ENCODE measurements around the gene PVALB. TPM values are rescaled to one million over a fixed set of nuclear protein-coding genes. Genes with fewer than 3 reads are reported as not detected.

The PVALB gene
- total and polyA plus RNA-seq, 2 of the 4 experiments (the other 2 are of a cell fraction), result not detected

GRCh38 chr22:36860438-36860820, 43.6 kb upstream of the PVALB start:
- ATAC-seq (ENCODE audit: low read depth) (no peak), DNase-seq (no peak)
- WGBS, 2 experiments (ENCODE audit: extremely low coverage in 2 of 2, insufficient read length in 1 of 2), result no CpG with 5 or more reads among the region's 2 CpGs
- H3K79me1 ChIP-seq (ENCODE audit: low read depth in 1 of 2, low read length in 2 of 2), result no peaks in the 10 kb centered on the region
- H4K8ac ChIP-seq (ENCODE audit: low read depth in 2 of 2, low read length in 2 of 2), result no peak overlapping the region
- H3K18ac ChIP-seq (ENCODE audit: low read depth, low read length), result no peak overlapping the region
- H2AFZ ChIP-seq (replicated peaks; ENCODE audit: low read length, poor library complexity), result no peak overlapping the region
- H2BK15ac ChIP-seq (ENCODE audit: low read depth, low read length), result no peak overlapping the region
- no peak overlapping the region for H2BK20ac ChIP-seq (ENCODE audit: low read depth, low read length)
- in situ Hi-C loops (cut with MboI; ENCODE audit: low sequenced_read_pairs) (no loop called here), dilution Hi-C loops (cut with HindIII; ENCODE audit: low sequenced_read_pairs, unreplicated experiment) (no loop called here), intact Hi-C loops (cut with micrococcal nuclease) (no loop called here)
- H4K20me1 ChIP-seq (ENCODE audit: insufficient read depth, low read length), result no peaks in the 10 kb centered on the region; the same call in 1 of the 2 replicates
- no peaks in the 10 kb centered on the region for H3K4me1 ChIP-seq (ENCODE audit: control insufficient read depth, insufficient read depth, low read length)
- ChIA-PET POLR2A (ENCODE audit: unreplicated experiment) (no interaction called here), CTCF (no interaction called here)
- peaks cover 26% of the 10 kb centered on the region for H3K27me3 ChIP-seq (ENCODE audit: control insufficient read depth, insufficient read depth, low read length)
- no TSS peak for BruUV-seq (replicated peaks)
- no peak overlapping the region for H3K14ac ChIP-seq (replicated peaks; ENCODE audit: low read depth, low read length)
- no peaks in the 10 kb centered on the region for H3K9me3 ChIP-seq (ENCODE audit: control insufficient read depth, insufficient read depth, low read length)
- H3K36me3 ChIP-seq (ENCODE audit: control insufficient read depth, insufficient read depth, low read length), result no peaks in the 10 kb centered on the region
- H3K9me1 ChIP-seq (ENCODE audit: insufficient read depth, low read length), result no peaks in the 10 kb centered on the region
- H3K56ac ChIP-seq (ENCODE audit: extremely low read depth, insufficient read depth, low read length), result no peak overlapping the region
- H4K5ac ChIP-seq (ENCODE audit: low read depth, low read length), result no peak overlapping the region
- H3K9ac ChIP-seq (ENCODE audit: low read depth, low read length), result no peak overlapping the region
- no peak overlapping the region for H2BK120ac ChIP-seq (ENCODE audit: low read depth, low read length)
- no peak overlapping the region for H2AK5ac ChIP-seq (ENCODE audit: low read depth, low read length)
- H3K4me2 ChIP-seq (ENCODE audit: low read depth, low read length), result no peak overlapping the region
- no peak overlapping the region for H3K4me3 ChIP-seq (ENCODE audit: insufficient read depth, low read depth, low read length)
- no peak overlapping the region for H3K4ac ChIP-seq (ENCODE audit: low read depth, low read length)
- H3K23ac ChIP-seq (ENCODE audit: low read depth, low read length), result no peak overlapping the region
- no peak overlapping the region for H3K27ac ChIP-seq (ENCODE audit: insufficient read depth, low read length)
- H4K91ac ChIP-seq (ENCODE audit: insufficient read depth, low read depth, low read length), result no peak overlapping the region
- no peak overlapping the region for H2AK9ac ChIP-seq (replicated peaks; ENCODE audit: low read depth, low read length, poor library complexity)
- TF ChIP-seq BHLHE40 (IDR thresholded peaks at IDR 0.05; ENCODE audit: low read depth, low read length), result no peak
- TF ChIP-seq CTCF (conservative IDR thresholded peaks at IDR 0.05; ENCODE audit: low read depth, low read length), result no peak
- TF ChIP-seq RAD21 (IDR thresholded peaks at IDR 0.05; ENCODE audit: low read length), result no peak
- no peak for TF ChIP-seq CHD1 (IDR thresholded peaks at IDR 0.05; ENCODE audit: low read depth, low read length)
- TF ChIP-seq RFX5 (IDR thresholded peaks at IDR 0.05; ENCODE audit: low read depth, low read length), result no peak
- no peak for TF ChIP-seq MXI1 (IDR thresholded peaks at IDR 0.05; ENCODE audit: borderline replicate concordance, low read depth, low read length)
- no peak for TF ChIP-seq FOS (IDR thresholded peaks at IDR 0.05; ENCODE audit: low read depth, low read length)
- no peak for TF ChIP-seq SMC3 (IDR thresholded peaks at IDR 0.05; ENCODE audit: low read depth, low read length)
- no peak for TF ChIP-seq NFE2L2 (IDR thresholded peaks at IDR 0.05; ENCODE audit: low read depth, low read length)
- TF ChIP-seq MAFK (IDR thresholded peaks at IDR 0.05; ENCODE audit: low read depth, low read length), result no peak
- TF ChIP-seq MAZ (IDR thresholded peaks at IDR 0.05; ENCODE audit: borderline replicate concordance, low read depth, low read length), result no peak
- TF ChIP-seq POLR2A (IDR thresholded peaks at IDR 0.05; ENCODE audit: low read depth, low read length), result no peak
- TF ChIP-seq USF2 (IDR thresholded peaks at IDR 0.05; ENCODE audit: low read depth, low read length), result no peak
- TF ChIP-seq RCOR1 (IDR thresholded peaks at IDR 0.05; ENCODE audit: insufficient replicate concordance, low read length), result no peak
- no peak for TF ChIP-seq ELK1 (IDR thresholded peaks at IDR 0.05; ENCODE audit: borderline replicate concordance, low read depth, low read length)
- no peak overlapping the region for H2BK5ac ChIP-seq (ENCODE audit: low read depth, low read length, poor library complexity, severe bottlenecking)
